ENCODE data around the gene JKAMP.

JKAMP gene

GRCh38 chr14:59540852-59541251, 56.5 kb downstream of the JKAMP start:
- no peak for DNase-seq (ENCODE audit: low read depth in 2 of 2)

GRCh38 chr14:59541731-59542130, 57.4 kb downstream of the JKAMP start:
- DNase-seq (ENCODE audit: low read depth in 2 of 2) = no peak

- no peak for DNase-seq (ENCODE audit: low read depth in 2 of 2)
Observed at GRCh38 chr14:59543873-59544272, 59.6 kb downstream of the JKAMP start.

GRCh38 chr14:59547310-59547709, 63.0 kb downstream of the JKAMP start:
- no peak for DNase-seq (ENCODE audit: low read depth in 2 of 2)
